Fibroblast of skin of back (primary cell): ENCODE data around the gene SMAP1. TPM values are rescaled to one million over a fixed set of nuclear protein-coding genes. Genes with fewer than 3 reads are reported as not detected.

ENCODE experiments used
- DNase-seq: peaks from one replicate; pipeline ENCODE4 v3.0.0-alpha.2; 2013
- polyA plus RNA-seq, 2 experiments: library from polyadenylated mRNA; unstranded; fragments of 120-200 nt; gene quantifications; one replicate each; pipeline ENCODE4 v1.2.1, GENCODE V29; 2013; ENCODE audit not compliant: insufficient read length in 2 of 2

The SMAP1 gene
- 26.2 TPM for polyA plus RNA-seq (2013, experiment 1 of 2; ENCODE audit: insufficient read length)
- polyA plus RNA-seq (2013, experiment 2 of 2; ENCODE audit: insufficient read length), result 36.9 TPM

DNA sequence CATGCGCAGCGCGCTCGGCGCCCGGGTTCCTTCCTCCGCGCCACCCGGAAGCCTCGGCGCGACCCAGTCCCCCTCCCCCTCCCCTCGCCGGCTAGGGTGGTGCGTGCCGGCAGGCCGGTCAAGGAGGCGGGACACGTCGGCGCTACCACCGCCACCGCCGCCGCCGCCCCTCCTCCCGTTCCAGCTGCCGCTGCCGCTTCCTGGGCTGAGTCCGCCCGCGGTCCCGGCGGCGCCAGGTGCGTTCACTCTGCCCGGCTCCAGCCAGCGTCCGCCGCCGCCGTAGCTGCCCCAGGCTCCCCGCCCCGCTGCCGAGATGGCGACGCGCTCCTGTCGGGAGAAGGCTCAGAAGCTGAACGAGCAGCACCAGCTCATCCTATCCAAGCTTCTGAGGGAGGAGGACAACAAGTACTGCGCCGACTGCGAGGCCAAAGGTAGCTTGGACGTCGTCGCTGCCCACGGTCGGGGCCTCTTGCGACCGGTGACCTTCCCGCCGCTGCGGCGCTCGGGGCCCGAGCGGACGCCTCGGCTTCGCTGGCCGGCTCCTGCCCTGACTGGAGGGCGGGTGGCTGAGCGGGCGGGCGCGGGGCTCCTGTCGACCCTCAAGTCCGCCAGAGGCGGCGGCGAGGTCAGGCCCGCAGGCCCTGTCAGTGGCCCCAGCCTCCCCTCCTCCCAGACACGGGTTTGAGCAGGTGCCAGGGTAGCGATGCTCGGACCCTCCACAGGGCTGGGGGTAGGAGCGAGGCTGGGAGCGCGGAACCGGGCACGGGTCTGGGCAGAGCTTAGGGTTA is at the start of gene SMAP1:
SMAP1 (plus strand) TSS at position 173 of the 788 bp plus-strand sequence; CDS start at position 314, 141 bp downstream.
- DNase-seq, result peak; percentile 90

GRCh38 chr6:70620746-70621145 is 46.9 kb upstream of the SMAP1 start:
- DNase-seq, result no peak

- DNase-seq, result no peak
Measured at GRCh38 chr6:70622461-70622860, 45.2 kb upstream of the SMAP1 start.

DNA sequence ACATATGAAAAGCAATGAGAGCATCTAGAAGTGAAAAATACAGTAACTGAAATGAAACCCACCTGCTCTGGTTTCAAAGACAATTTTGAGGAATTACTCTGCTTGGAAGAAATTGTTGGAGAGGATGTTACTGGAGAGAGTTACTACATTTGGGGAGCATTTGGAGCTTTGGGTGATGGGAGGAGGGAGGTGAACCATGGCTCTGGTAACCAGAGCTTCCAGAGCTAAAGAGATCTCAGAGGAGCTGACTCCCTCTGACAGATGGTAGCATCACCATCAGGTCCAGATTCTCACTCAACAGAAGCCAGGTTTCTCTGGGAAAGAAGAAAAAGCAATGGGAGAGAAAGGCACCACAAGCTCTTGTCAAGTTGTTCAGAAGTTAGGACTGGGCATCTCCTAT is 42.2 kb upstream of the SMAP1 start:
- no peak for DNase-seq

DNA sequence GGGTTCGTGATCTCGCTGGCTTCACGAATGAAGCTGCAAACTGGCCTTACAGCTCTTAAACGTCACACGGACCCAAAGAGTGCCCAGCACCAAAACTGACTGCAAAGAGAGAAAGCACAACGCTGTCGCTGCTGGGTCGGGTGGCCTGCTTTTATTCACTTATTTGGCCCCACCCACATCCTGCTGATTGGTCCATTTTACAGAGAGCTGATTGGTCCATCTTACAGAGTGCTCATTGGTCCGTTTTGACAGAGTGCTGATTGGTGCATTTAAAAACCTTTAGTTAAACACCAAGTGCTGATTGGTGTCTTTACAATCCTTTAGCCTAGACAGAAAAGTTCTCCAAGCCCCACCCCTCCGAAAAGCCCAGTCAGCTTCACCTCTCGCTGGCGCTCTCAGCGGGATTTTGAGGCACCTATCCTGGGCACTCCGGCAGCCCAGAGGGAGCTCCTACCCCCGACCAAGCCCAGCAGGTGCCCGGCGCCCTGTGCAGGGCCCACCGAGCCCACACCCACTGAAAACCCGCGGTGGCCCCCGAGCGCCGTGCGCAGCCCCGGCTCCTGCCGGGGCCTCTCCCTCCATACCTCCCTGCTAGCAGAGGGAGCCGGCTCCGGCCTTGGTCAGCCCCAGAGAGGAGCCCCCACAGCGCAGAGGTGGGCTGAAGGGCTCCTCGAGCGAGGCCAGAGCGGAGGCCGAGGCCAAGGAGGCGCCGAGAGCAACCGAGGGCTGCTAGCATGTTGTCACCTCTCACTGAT is 40.0 kb upstream of the SMAP1 start:
- DNase-seq, result no peak

GRCh38 chr6:70629929-70630328 is 37.8 kb upstream of the SMAP1 start:
- no peak for DNase-seq

DNA sequence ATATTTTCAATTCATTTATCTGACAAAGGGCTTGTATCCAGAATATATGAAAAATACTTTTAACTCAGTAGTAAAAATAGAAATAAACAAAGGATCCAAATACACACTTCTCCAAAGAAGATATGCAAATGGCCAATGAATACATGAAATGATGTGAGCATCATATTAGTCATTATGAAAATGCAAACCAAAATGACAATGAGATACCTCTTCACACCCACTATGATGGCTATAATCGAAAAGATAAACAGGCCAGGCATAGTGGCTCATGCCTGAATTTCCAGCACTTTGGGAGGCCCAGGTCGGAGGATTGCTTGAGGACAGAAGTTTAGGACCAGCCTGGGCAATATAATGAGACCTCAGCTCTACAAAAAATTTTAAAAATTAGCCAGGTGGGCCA is 33.8 kb upstream of the SMAP1 start:
- DNase-seq, result no peak

- no peak for DNase-seq
Measured at GRCh38 chr6:70636596-70636995, 31.1 kb upstream of the SMAP1 start.

GRCh38 chr6:70638468-70638867 is 29.2 kb upstream of the SMAP1 start:
- DNase-seq, result no peak

GRCh38 chr6:70651326-70651905 is 16.3 kb upstream of the SMAP1 start:
- no peak for DNase-seq

GRCh38 chr6:70652216-70652615 is 15.5 kb upstream of the SMAP1 start:
- DNase-seq, result no peak

GRCh38 chr6:70657706-70658105 is 10.0 kb upstream of the SMAP1 start:
- DNase-seq, result no peak

- DNase-seq, result no peak
Measured at GRCh38 chr6:70663881-70664466, 3.7 kb upstream of the SMAP1 start.

DNA sequence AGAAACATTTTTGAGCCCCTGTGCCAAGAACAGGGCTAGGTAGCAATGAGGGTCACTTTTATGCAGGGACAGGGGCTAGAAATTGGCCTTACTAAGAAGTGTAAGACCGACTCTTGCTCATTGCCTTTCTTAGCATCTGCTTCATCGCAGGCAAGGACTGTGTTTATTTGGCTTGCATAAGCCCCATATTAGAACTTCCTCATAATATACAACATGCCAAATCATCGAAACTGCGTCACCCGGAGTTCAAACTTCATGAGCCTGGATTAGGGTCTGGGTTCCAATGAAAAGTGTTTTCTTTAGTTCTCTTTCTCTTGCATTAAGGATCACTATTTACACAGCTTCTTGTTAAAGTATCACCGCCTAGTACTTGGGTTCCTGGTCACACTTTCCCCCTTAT is 977 bp upstream of the SMAP1 start:
- DNase-seq, result no peak

GRCh38 chr6:70667256-70667710 is 400 bp upstream of the SMAP1 start:
- DNase-seq, result no peak

DNA sequence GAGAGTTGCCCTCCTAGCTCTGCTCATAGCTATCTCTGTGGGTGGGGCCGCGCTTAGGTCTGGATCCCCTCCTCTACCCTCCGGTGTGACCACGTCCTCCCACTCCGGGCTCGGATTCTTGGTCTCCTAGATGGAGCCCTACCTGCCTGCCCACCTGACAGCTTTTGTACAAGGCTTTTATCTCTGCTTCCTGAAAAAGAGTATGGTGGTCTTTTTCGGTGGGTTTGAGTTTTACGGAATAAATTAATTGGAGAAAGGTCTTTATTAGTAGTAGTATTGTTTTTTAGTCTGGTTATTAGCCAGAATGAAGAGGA is 773 bp downstream of the SMAP1 start:
- DNase-seq, result peak; percentile 56

GRCh38 chr6:70669133-70669532 is 1.4 kb downstream of the SMAP1 start:
- DNase-seq, result no peak

- no peak for DNase-seq
Measured at GRCh38 chr6:70672549-70672948, 4.9 kb downstream of the SMAP1 start.

DNA sequence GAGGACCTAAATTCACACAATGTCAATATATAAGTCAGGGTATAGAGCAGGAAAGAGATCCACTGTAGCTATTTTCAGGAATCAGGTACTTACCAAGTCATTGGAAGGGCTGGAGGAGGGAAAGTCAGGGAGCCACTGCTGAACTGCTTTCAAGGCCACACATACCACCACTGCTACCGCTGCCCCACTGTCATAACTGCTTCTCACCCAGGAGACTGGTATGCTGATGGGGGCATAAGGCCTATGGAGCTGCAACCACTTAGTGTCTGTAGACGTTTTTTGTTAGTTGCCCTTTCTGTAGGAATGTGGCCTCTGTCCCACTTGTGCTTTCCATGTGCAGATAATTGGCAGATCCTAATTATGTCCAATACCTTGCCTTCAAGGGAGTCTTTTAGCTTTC is 5.4 kb downstream of the SMAP1 start:
- DNase-seq, result no peak

GRCh38 chr6:70673601-70674000 is 5.9 kb downstream of the SMAP1 start:
- DNase-seq, result peak; percentile 34

DNA sequence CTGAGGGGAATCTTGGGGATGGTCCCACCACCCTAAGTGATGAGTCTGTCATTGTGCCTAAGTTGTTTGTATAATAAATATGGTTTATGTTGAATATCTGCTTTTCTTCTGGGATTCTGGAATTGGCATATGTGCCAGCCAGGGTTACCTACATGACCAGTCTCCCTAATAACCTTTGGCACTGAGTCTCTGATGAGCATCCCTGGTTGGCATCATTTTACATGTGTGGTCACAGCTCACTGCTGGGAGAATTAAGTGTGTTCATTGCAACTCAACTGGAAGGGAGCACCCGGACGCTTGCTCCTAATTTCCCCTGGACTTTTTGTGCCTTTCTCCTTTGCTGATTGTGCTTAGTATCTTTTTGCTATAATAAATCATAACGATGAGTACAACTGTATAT is 8.1 kb downstream of the SMAP1 start:
- no peak for DNase-seq

GRCh38 chr6:70676821-70677220 is 9.1 kb downstream of the SMAP1 start:
- no peak for DNase-seq

DNA sequence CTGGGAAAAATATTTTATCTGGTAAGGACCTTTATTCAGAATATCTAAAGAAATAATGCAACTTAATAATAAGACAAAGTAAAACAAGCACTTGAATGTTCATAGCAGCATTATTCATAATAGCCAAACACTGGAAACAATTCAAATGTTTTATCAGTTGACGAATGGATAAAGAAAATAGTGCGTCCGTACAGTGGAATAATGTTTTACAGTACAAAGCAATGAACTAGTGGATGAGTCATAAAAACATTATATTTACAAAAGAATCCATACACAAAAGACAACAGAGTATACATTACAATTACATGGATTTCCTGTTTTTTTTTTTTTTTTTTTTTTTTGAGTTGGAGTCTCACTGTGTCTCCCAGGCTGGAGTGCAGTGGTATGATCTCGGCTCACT is 12.7 kb downstream of the SMAP1 start:
- no peak for DNase-seq
